ENCODE data around the gene NEK10. TPM values are rescaled to one million over a fixed set of nuclear protein-coding genes. Genes with fewer than 3 reads are reported as not detected.

The NEK10 gene
- total RNA-seq, 1 experiment from 2014 or later: 5.7 TPM

DNA sequence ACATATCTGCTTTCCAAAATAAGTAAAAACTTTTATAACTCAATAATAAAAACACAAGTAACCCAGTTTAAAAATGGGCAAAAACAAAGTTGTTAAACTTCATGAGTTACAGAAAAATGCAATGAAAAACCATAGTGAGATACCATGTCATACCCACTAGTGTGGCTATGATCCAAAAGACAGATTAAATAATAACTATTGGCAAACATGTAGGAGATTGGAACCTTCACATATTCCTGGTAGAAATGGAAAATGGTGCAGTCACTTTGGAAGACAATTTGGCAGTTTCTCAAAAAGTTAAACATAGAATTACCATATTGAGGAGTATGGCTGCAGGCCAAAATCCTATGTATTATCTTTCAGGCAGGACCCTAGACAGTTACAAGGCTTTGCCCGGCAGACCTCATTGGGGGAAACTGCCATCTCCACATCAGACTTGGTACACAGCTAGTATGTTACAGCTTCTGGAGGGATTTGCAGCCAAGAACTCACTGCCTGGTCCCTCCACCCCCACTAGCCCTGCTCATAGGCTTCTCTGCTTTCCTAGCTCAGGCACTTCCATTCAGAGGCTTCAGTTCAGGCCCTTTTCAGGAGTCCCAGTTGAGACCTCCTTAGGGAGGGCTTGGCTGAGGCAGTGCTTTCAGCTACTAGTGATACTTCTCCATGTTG is 147.8 kb downstream of the NEK10 start:
- TF ChIP-seq TCF7L2 (IDR thresholded peaks at IDR 0.05; ENCODE audit: low read depth, low read length): no peak
- no peak for TF ChIP-seq SIN3A (IDR thresholded peaks at IDR 0.05; ENCODE audit: borderline replicate concordance, insufficient read depth, low read depth, low read length)
- no peak for TF ChIP-seq POLR2AphosphoS5 (IDR thresholded peaks at IDR 0.05; ENCODE audit: low read depth, low read length)
- TF ChIP-seq, protein P1, sequence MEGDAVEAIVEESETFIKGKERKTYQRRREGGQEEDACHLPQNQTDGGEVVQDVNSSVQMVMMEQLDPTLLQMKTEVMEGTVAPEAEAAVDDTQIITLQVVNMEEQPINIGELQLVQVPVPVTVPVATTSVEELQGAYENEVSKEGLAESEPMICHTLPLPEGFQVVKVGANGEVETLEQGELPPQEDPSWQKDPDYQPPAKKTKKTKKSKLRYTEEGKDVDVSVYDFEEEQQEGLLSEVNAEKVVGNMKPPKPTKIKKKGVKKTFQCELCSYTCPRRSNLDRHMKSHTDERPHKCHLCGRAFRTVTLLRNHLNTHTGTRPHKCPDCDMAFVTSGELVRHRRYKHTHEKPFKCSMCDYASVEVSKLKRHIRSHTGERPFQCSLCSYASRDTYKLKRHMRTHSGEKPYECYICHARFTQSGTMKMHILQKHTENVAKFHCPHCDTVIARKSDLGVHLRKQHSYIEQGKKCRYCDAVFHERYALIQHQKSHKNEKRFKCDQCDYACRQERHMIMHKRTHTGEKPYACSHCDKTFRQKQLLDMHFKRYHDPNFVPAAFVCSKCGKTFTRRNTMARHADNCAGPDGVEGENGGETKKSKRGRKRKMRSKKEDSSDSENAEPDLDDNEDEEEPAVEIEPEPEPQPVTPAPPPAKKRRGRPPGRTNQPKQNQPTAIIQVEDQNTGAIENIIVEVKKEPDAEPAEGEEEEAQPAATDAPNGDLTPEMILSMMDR (IDR thresholded peaks at IDR 0.05): no peak
- TF ChIP-seq, protein P2, sequence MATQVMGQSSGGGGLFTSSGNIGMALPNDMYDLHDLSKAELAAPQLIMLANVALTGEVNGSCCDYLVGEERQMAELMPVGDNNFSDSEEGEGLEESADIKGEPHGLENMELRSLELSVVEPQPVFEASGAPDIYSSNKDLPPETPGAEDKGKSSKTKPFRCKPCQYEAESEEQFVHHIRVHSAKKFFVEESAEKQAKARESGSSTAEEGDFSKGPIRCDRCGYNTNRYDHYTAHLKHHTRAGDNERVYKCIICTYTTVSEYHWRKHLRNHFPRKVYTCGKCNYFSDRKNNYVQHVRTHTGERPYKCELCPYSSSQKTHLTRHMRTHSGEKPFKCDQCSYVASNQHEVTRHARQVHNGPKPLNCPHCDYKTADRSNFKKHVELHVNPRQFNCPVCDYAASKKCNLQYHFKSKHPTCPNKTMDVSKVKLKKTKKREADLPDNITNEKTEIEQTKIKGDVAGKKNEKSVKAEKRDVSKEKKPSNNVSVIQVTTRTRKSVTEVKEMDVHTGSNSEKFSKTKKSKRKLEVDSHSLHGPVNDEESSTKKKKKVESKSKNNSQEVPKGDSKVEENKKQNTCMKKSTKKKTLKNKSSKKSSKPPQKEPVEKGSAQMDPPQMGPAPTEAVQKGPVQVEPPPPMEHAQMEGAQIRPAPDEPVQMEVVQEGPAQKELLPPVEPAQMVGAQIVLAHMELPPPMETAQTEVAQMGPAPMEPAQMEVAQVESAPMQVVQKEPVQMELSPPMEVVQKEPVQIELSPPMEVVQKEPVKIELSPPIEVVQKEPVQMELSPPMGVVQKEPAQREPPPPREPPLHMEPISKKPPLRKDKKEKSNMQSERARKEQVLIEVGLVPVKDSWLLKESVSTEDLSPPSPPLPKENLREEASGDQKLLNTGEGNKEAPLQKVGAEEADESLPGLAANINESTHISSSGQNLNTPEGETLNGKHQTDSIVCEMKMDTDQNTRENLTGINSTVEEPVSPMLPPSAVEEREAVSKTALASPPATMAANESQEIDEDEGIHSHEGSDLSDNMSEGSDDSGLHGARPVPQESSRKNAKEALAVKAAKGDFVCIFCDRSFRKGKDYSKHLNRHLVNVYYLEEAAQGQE (IDR thresholded peaks at IDR 0.05; ENCODE audit: insufficient read depth in 1 of 2, low read depth in 2 of 2, low read length in 1 of 2): no peak
- no peak for DNase-seq (ENCODE audit: low read depth, low spot score)
- H3K4me3 ChIP-seq (ENCODE audit: low read depth in 2 of 2, low read length in 2 of 2): no peak overlapping the region
- no peak overlapping the region for H3K27ac ChIP-seq (ENCODE audit: low read length)
- intact Hi-C loops (cut with micrococcal nuclease; ENCODE audit: unreplicated experiment): loop anchor here (10.0 kb wide), 1 partner anchor 697 kb away; no protein-coding TSS in a partner anchor
- ChIA-PET POLR2A (no interaction called here), CTCF (no interaction called here)
- BruUV-seq (replicated peaks): no TSS peak
- no peaks in the 10 kb centered on the region for H3K36me3 ChIP-seq (ENCODE audit: control insufficient read depth, insufficient read depth, low read length)
- H3K4me1 ChIP-seq (ENCODE audit: control insufficient read depth, insufficient read depth, low read length): no peaks in the 10 kb centered on the region
- no peaks in the 10 kb centered on the region for H3K9me3 ChIP-seq (ENCODE audit: control insufficient read depth, insufficient read depth, low read depth, low read length)
- in situ Hi-C loops (cut with HindIII; ENCODE audit: low pct_unique_long_range_greater_than_20kb, low sequenced_read_pairs): no loop called here
- H3K27me3 ChIP-seq (ENCODE audit: control insufficient read depth, insufficient read depth, low read length): no peaks in the 10 kb centered on the region
- no peak for ATAC-seq

DNA sequence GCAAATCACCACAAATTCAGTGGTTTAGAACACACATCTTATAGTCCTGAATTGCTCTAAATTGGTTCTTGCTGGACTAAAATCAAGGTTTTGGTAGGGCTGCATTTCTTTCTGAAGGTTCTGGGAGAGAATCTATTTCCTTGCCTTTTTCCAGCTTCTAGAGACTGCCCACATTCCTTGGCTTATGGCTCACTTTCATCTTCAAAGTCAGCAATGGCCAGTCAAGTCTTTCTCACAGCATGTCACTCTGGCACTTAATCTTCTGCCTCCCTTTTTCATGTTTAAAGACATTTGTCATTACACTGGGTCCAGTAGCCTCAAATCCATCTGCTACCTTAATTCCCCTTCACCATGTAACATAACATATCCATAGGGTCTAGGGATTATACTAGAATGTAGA is 149.0 kb downstream of the NEK10 start:
- BruUV-seq (replicated peaks): no TSS peak
- ATAC-seq: no peak
- no peak for TF ChIP-seq SIN3A (IDR thresholded peaks at IDR 0.05; ENCODE audit: borderline replicate concordance, insufficient read depth, low read depth, low read length)
- TF ChIP-seq, protein P2 (IDR thresholded peaks at IDR 0.05; ENCODE audit: insufficient read depth in 1 of 2, low read depth in 2 of 2, low read length in 1 of 2): no peak
- TF ChIP-seq POLR2AphosphoS5 (IDR thresholded peaks at IDR 0.05; ENCODE audit: low read depth, low read length): no peak
- no peak for TF ChIP-seq TCF7L2 (IDR thresholded peaks at IDR 0.05; ENCODE audit: low read depth, low read length)
- TF ChIP-seq, protein P1 (IDR thresholded peaks at IDR 0.05): no peak
- Histone ChIP-seq H3K27ac (ENCODE audit: low read length) (no peak overlapping the region), H3K9me3 (ENCODE audit: control insufficient read depth, insufficient read depth, low read depth, low read length) (no peaks in the 10 kb centered on the region), H3K36me3 (ENCODE audit: control insufficient read depth, insufficient read depth, low read length) (no peaks in the 10 kb centered on the region), H3K4me3 (ENCODE audit: low read depth in 2 of 2, low read length in 2 of 2) (no peak overlapping the region), H3K4me1 (ENCODE audit: control insufficient read depth, insufficient read depth, low read length) (no peaks in the 10 kb centered on the region), H3K27me3 (ENCODE audit: control insufficient read depth, insufficient read depth, low read length) (no peaks in the 10 kb centered on the region)
- intact Hi-C loops (cut with micrococcal nuclease; ENCODE audit: unreplicated experiment) (loop anchor here (10.0 kb wide), 1 partner anchor 695 kb away; no protein-coding TSS in a partner anchor), in situ Hi-C loops (cut with HindIII; ENCODE audit: low pct_unique_long_range_greater_than_20kb, low sequenced_read_pairs) (no loop called here)
- no peak for DNase-seq (ENCODE audit: low read depth, low spot score)
- POLR2A ChIA-PET: no interaction called here
- CTCF ChIA-PET: no interaction called here

Measured in Panc1 (cell line).